ENCODE measurements around the gene DPY19L3. TPM values are rescaled to one million over a fixed set of nuclear protein-coding genes. Genes with fewer than 3 reads are reported as not detected.
"Not testable (repeated sequence)": the region's sequence is repeated elsewhere in the genome, so short reads cannot be mapped to it uniquely, and the experiment has no call there.

DPY19L3 gene
- total RNA-seq, 4 donors from 2014 or later: 29.7 to 49.2 (median 39.8) TPM

DNA sequence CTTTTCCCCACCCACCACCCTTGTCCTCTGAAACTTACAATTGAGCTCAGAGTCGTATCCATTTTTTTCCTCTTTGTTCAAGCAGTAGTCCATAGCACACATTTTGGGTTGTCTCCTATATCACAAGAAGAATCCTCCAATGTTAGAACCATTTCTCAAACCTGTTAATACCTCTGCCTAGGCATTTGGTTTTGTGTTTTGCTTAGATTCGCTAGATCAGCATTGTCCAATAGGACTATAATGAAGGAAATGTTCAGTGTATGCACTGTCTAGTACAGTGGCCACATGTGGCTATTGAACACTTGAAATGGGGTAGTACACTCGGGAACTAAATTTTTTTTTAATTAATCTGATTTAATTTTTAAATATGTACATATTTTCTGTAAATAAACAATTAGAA lies 12.6 kb downstream of the DPY19L3 start:
- Histone ChIP-seq H3K27ac (no peak overlapping the region), H3K4me3 (replicated peaks in 1 of 3) (no peak overlapping the region), H3K27me3 (no peaks in the 10 kb centered on the region), H3K36me3 (peaks cover 0 to 7% of the 10 kb centered on the region in 2 donors), H3K4me1 (no peaks in the 10 kb centered on the region), H3K9me3 (no peaks in the 10 kb centered on the region)
- TF ChIP-seq CTCF (IDR thresholded peaks at IDR 0.05): no peak
- TF ChIP-seq POLR2A (IDR thresholded peaks at IDR 0.05): no peak
- WGBS, 2 donors: 91 to 95% methylated on average over 3 of the region's 3 CpGs
- intact Hi-C loops (cut with DNase I): no loop called here
- no peak for DNase-seq

GRCh38 chr19:32421589-32422361 lies 16.2 kb downstream of the DPY19L3 start:
- 84% methylated on average over 7 of the region's 7 CpGs for WGBS, 2 donors
- TF ChIP-seq POLR2A (IDR thresholded peaks at IDR 0.05) (no peak), CTCF (IDR thresholded peaks at IDR 0.05) (no peak)
- intact Hi-C loops (cut with DNase I): no loop called here
- H3K9me3 ChIP-seq: no peaks in the 10 kb centered on the region
- H3K4me1 ChIP-seq: no peaks in the 10 kb centered on the region
- H3K27me3 ChIP-seq: no peaks in the 10 kb centered on the region
- no peak for DNase-seq
- no peak overlapping the region for H3K27ac ChIP-seq
- no peak overlapping the region for H3K4me3 ChIP-seq (replicated peaks in 1 of 3)
- peaks cover 0 to 2% of the 10 kb centered on the region in 2 donors for H3K36me3 ChIP-seq

DNA sequence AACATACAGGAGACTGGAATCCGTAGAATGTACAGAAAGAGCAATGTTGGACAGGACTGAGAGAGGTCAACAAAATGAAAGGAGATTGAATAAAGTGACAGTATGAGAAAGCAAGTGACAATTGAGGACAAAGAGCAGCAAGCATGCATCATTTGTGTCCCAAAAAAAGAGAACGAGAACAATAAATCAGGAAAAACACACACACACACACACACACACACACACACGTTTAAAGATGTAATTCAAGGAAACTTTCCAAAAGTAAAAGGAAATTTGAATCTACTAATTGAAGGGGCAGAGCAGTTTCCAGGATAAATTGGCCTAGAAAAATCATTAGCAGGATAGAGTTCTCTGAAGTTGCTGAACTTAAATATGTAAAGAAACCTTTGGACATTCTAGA lies 16.9 kb downstream of the DPY19L3 start:
- intact Hi-C loops (cut with DNase I): no loop called here
- no peaks in the 10 kb centered on the region for H3K9me3 ChIP-seq
- no peak for TF ChIP-seq POLR2A (IDR thresholded peaks at IDR 0.05)
- no peak for TF ChIP-seq CTCF (IDR thresholded peaks at IDR 0.05)
- DNase-seq: no peak
- H3K36me3 ChIP-seq: no peaks in the 10 kb centered on the region
- no peaks in the 10 kb centered on the region for H3K4me1 ChIP-seq
- no peak overlapping the region for H3K4me3 ChIP-seq (replicated peaks in 1 of 3)
- no peaks in the 10 kb centered on the region for H3K27me3 ChIP-seq
- 72 to 80% methylated on average over 3 of the region's 3 CpGs for WGBS, 2 donors
- H3K27ac ChIP-seq: no peak overlapping the region

GRCh38 chr19:32423944-32424343 lies 18.4 kb downstream of the DPY19L3 start:
- WGBS, 2 donors: 93 to 100% methylated on average over 3 of the region's 3 CpGs
- H3K36me3 ChIP-seq; H3K9me3 ChIP-seq; H3K27me3 ChIP-seq; H3K4me1 ChIP-seq; intact Hi-C loops (cut with DNase I); DNase-seq; H3K27ac ChIP-seq; H3K4me3 ChIP-seq (replicated peaks in 1 of 3): not testable (repeated sequence)

GRCh38 chr19:32427536-32427935 lies 22.0 kb downstream of the DPY19L3 start:
- Histone ChIP-seq H3K27ac (no peak overlapping the region), H3K4me1 (no peaks in the 10 kb centered on the region), H3K36me3 (no peaks in the 10 kb centered on the region), H3K4me3 (replicated peaks in 1 of 3) (no peak overlapping the region), H3K27me3 (no peaks in the 10 kb centered on the region), H3K9me3 (no peaks in the 10 kb centered on the region)
- DNase-seq: no peak
- WGBS, 2 donors: 94 to 96% methylated on average over 3 of the region's 3 CpGs
- TF ChIP-seq CTCF (IDR thresholded peaks at IDR 0.05): no peak
- intact Hi-C loops (cut with DNase I): no loop called here

Data from thyroid gland (tissue), 4 donors.